HG03196 (cell line): ENCODE measurements around the gene OR2J3.
"Not testable (repeated sequence)": the region's sequence is repeated elsewhere in the genome, so short reads cannot be mapped to it uniquely, and the experiment has no call there.

Experiments used
- ATAC-seq: cut with Tn5 transposase; IDR thresholded peaks from one replicate; pipeline ENCODE4 v1.9.1; 2021; ENCODE audit not compliant: unreplicated experiment

OR2J3 gene

GRCh38 chr6:29107758-29108157 is at the start of gene OR2J3:
OR2J3 (plus strand) TSS chr6:29108058; CDS start chr6:29111891, 3,833 bp downstream.
- no peak for ATAC-seq

- ATAC-seq, result no peak
These were observed 35.8 kb upstream of the OR2J3 start for GRCh38 chr6:29071831-29072723.

- ATAC-seq, result no peak
These were observed 28.7 kb upstream of the OR2J3 start for GRCh38 chr6:29079203-29079602.

GRCh38 chr6:29081312-29081711 is 26.5 kb upstream of the OR2J3 start:
- ATAC-seq, result no peak

GRCh38 chr6:29082457-29082856 is 25.4 kb upstream of the OR2J3 start:
- no peak for ATAC-seq

- ATAC-seq, result no peak
These were observed 20.6 kb upstream of the OR2J3 start, which contains the start of gene OR2B3 for GRCh38 chr6:29087213-29087612. OR2B3 (minus strand) TSS chr6:29087313; CDS start chr6:29087248, 65 bp downstream.

GRCh38 chr6:29092957-29093356 is 14.9 kb upstream of the OR2J3 start:
- ATAC-seq, result no peak

GRCh38 chr6:29097803-29098202 is 10.1 kb upstream of the OR2J3 start:
- no peak for ATAC-seq

GRCh38 chr6:29099190-29099589 is 8.7 kb upstream of the OR2J3 start, which contains the start of gene OR2J1:
OR2J1 (plus strand) TSS chr6:29099490; CDS start chr6:29100943, 1,453 bp downstream.
- no peak for ATAC-seq

- ATAC-seq, result no peak
These were observed 4.3 kb downstream of the OR2J3 start for GRCh38 chr6:29112135-29112534.

- ATAC-seq, result not testable (repeated sequence)
These were observed 7.1 kb downstream of the OR2J3 start for GRCh38 chr6:29114964-29115363.

GRCh38 chr6:29129326-29130012 is 21.6 kb downstream of the OR2J3 start:
- ATAC-seq, result no peak

GRCh38 chr6:29130644-29131043 is 22.8 kb downstream of the OR2J3 start:
- no peak for ATAC-seq

GRCh38 chr6:29131691-29132090 is 23.8 kb downstream of the OR2J3 start:
- ATAC-seq, result no peak

GRCh38 chr6:29137724-29138123 is 29.9 kb downstream of the OR2J3 start:
- ATAC-seq, result no peak

GRCh38 chr6:29141606-29142005 is 33.7 kb downstream of the OR2J3 start:
- no peak for ATAC-seq

GRCh38 chr6:29142309-29142708 is 34.5 kb downstream of the OR2J3 start:
- ATAC-seq, result no peak

- ATAC-seq, result no peak
These were observed 38.3 kb downstream of the OR2J3 start for GRCh38 chr6:29146179-29146578.

GRCh38 chr6:29147074-29147473 is 39.2 kb downstream of the OR2J3 start:
- no peak for ATAC-seq

- not testable (repeated sequence) for ATAC-seq
These were observed 41.6 kb downstream of the OR2J3 start for GRCh38 chr6:29149444-29149843.

GRCh38 chr6:29153083-29153482 is 45.2 kb downstream of the OR2J3 start:
- no peak for ATAC-seq

GRCh38 chr6:29155182-29155581 is 47.3 kb downstream of the OR2J3 start:
- ATAC-seq, result not testable (repeated sequence)
